Epithelial cell of esophagus (primary cell): ENCODE results near the gene IGSF9B.

ENCODE experiments used
- DNase-seq: peaks from one replicate; pipeline ENCODE4 v3.0.0; 2010; ENCODE audit warnings: low read depth
- H3K4me3 ChIP-seq: 2 replicates; pipeline ENCODE4 v1.5.1; 2011; ENCODE audit warnings: mild to moderate bottlenecking, low read length, control low read depth
- CTCF ChIP-seq: IDR thresholded peaks from 2 replicates; pipeline ENCODE4 v1.5.1; 2011; ENCODE audit warnings: low read depth, mild to moderate bottlenecking, low read length, control low read depth, inconsistent platforms; ENCODE audit not compliant: insufficient read depth; ENCODE audit errors: missing control alignments

IGSF9B gene

GRCh38 chr11:133902506-133902905 is 54.3 kb downstream of the IGSF9B start:
- TF ChIP-seq CTCF = no peak
- no peak for DNase-seq
- no peak overlapping the region for H3K4me3 ChIP-seq

GRCh38 chr11:133901999-133902398 is 54.8 kb downstream of the IGSF9B start:
- H3K4me3 ChIP-seq = no peak overlapping the region
- DNase-seq = no peak
- TF ChIP-seq CTCF = no peak

- TF ChIP-seq CTCF = no peak
- H3K4me3 ChIP-seq = no peak overlapping the region
- DNase-seq = no peak
Observed at GRCh38 chr11:133901316-133901715, 55.5 kb downstream of the IGSF9B start.

GRCh38 chr11:133900176-133901105 is 56.3 kb downstream of the IGSF9B start:
- H3K4me3 ChIP-seq = no peak overlapping the region
- TF ChIP-seq CTCF = no peak
- DNase-seq = no peak

- no peak for DNase-seq
- no peak overlapping the region for H3K4me3 ChIP-seq
- TF ChIP-seq CTCF = no peak
Observed at GRCh38 chr11:133898770-133899115, 58.0 kb downstream of the IGSF9B start.

- no peak for DNase-seq
- H3K4me3 ChIP-seq = no peak overlapping the region
- TF ChIP-seq CTCF = no peak
Observed at GRCh38 chr11:133898031-133898769, 58.6 kb downstream of the IGSF9B start.

- no peak for TF ChIP-seq CTCF
- DNase-seq = no peak
- no peak overlapping the region for H3K4me3 ChIP-seq
Observed at GRCh38 chr11:133897331-133897650, 59.5 kb downstream of the IGSF9B start.
